ENCODE measurements around the gene CDH18.

- no peak for TF ChIP-seq POLR2A (IDR thresholded peaks at IDR 0.05)
- no peak for TF ChIP-seq CTCF (IDR thresholded peaks at IDR 0.05)
Measured at GRCh38 chr5:19918780-19919179, 69.2 kb downstream of the CDH18 start.

Data from uterus (tissue), 2 donors.